GM19468 (cell line): ENCODE measurements around the gene CACNA1F.

Experiments used
- ATAC-seq: cut with Tn5 transposase; IDR thresholded peaks from one replicate; pipeline ENCODE4 v1.9.1; 2021; ENCODE audit warnings: mild to moderate bottlenecking, moderate library complexity, moderate number of reproducible peaks; ENCODE audit not compliant: unreplicated experiment; ENCODE audit errors: extremely low read depth

The CACNA1F gene

GRCh38 chrX:49257846-49258748, 25.0 kb upstream of the CACNA1F start:
- no peak for ATAC-seq

GRCh38 chrX:49257074-49257790, 24.1 kb upstream of the CACNA1F start:
- no peak for ATAC-seq

GRCh38 chrX:49256268-49256995, 23.3 kb upstream of the CACNA1F start:
- ATAC-seq: no peak

GRCh38 chrX:49254639-49255038, 21.5 kb upstream of the CACNA1F start:
- no peak for ATAC-seq

GRCh38 chrX:49251325-49251724, 18.2 kb upstream of the CACNA1F start:
- no peak for ATAC-seq

- ATAC-seq: no peak
Observed at GRCh38 chrX:49250578-49250977, 17.4 kb upstream of the CACNA1F start.

- ATAC-seq: no peak
Observed at GRCh38 chrX:49250066-49250465, 16.9 kb upstream of the CACNA1F start.

GRCh38 chrX:49249616-49250015, 16.5 kb upstream of the CACNA1F start:
- no peak for ATAC-seq

- ATAC-seq: no peak
Observed at GRCh38 chrX:49249071-49249470, 15.9 kb upstream of the CACNA1F start.

GRCh38 chrX:49247916-49248811, 15.0 kb upstream of the CACNA1F start:
- no peak for ATAC-seq

GRCh38 chrX:49247346-49247745, 14.2 kb upstream of the CACNA1F start:
- no peak for ATAC-seq

GRCh38 chrX:49246541-49246940, 13.4 kb upstream of the CACNA1F start:
- no peak for ATAC-seq

GRCh38 chrX:49244207-49244606, 11.1 kb upstream of the CACNA1F start:
- ATAC-seq: no peak

GRCh38 chrX:49243166-49243565, 10.0 kb upstream of the CACNA1F start:
- ATAC-seq: no peak

- ATAC-seq: no peak
Observed at GRCh38 chrX:49242545-49243066, 9.5 kb upstream of the CACNA1F start.

GRCh38 chrX:49238735-49239134, 5.6 kb upstream of the CACNA1F start:
- no peak for ATAC-seq

GRCh38 chrX:49237060-49237459, 3.9 kb upstream of the CACNA1F start:
- no peak for ATAC-seq

GRCh38 chrX:49233887-49234555, 881 bp upstream of the CACNA1F start:
- ATAC-seq: no peak

- no peak for ATAC-seq
Observed at GRCh38 chrX:49232525-49232924, 615 bp downstream of the CACNA1F start.
